IPS-15b (cell line): Measurements from ENCODE around the gene PODXL.

ENCODE experiments used
- H3K27me3 ChIP-seq: one replicate; pipeline ENCODE4 v1.6.1; 2013; ENCODE audit warnings: low read length; ENCODE audit not compliant: control insufficient read depth, insufficient read depth
- H3K36me3 ChIP-seq: one replicate; pipeline ENCODE4 v1.6.1; 2013; ENCODE audit warnings: low read length; ENCODE audit not compliant: control insufficient read depth, insufficient read depth
- H3K4me1 ChIP-seq: one replicate; pipeline ENCODE4 v1.6.1; 2013; ENCODE audit warnings: mild to moderate bottlenecking, low read length; ENCODE audit not compliant: control insufficient read depth, insufficient read depth
- H3K4me3 ChIP-seq: one replicate; pipeline ENCODE4 v1.5.1; 2013; ENCODE audit warnings: low read depth, low read length
- H3K9ac ChIP-seq: one replicate; pipeline ENCODE4 v1.6.1; 2013; ENCODE audit warnings: low read depth, mild to moderate bottlenecking, low read length
- H3K9me3 ChIP-seq: one replicate; pipeline ENCODE4 v1.6.1; 2013; ENCODE audit warnings: mild to moderate bottlenecking, low read length; ENCODE audit not compliant: control insufficient read depth, insufficient read depth

The PODXL gene

GRCh38 chr7:131556053-131556908 is at the start of gene PODXL:
Gene PODXL, minus strand, starts transcription at chr7:131556628. Its CDS starts 269 bp downstream, at chr7:131556359.
- H3K27me3 ChIP-seq: no peaks in the 10 kb centered on the region
- no peaks in the 10 kb centered on the region for H3K9me3 ChIP-seq
- H3K4me3 ChIP-seq: peak within 1 kb of the TSS; percentile 99
- peak within 1 kb of the TSS; percentile 99 for H3K9ac ChIP-seq
- peaks cover 16% of the 10 kb centered on the region for H3K4me1 ChIP-seq
- H3K36me3 ChIP-seq: peaks cover 34% of the 10 kb centered on the region

DNA sequence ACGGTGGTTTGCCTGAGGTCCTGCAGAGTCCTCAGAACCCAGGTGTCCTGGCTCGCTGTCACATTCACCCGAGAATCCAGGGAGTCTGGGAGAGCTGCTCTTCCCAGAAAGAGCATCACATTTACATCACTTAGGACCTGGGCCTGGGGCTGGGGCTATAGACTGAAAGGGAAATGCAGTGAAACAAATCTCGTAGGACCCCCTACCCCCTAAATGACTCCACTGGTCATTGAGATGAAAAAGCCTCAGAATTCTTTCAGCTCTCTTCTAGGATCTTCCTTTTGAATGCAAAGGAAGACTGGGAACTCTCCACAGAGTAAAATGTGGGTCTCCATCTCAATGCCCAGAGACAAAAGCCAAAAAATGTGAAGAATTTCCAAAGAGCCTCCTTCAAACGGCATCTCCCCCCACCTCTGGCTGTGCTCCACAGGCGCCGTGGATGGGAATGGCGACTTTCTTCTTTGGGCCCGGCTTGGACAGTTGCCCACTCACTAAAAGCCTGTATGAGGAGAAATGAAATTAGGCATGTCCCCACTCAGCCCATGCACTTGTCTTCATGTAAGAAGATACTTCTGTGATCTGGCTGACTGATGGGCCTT is 49.0 kb upstream of the PODXL start:
- Histone ChIP-seq H3K9me3 (no peaks in the 10 kb centered on the region), H3K4me1 (peaks cover 37% of the 10 kb centered on the region), H3K9ac (peak overlapping the region; percentile 87), H3K4me3 (peak overlapping the region; percentile 37), H3K36me3 (no peaks in the 10 kb centered on the region), H3K27me3 (no peaks in the 10 kb centered on the region)

DNA sequence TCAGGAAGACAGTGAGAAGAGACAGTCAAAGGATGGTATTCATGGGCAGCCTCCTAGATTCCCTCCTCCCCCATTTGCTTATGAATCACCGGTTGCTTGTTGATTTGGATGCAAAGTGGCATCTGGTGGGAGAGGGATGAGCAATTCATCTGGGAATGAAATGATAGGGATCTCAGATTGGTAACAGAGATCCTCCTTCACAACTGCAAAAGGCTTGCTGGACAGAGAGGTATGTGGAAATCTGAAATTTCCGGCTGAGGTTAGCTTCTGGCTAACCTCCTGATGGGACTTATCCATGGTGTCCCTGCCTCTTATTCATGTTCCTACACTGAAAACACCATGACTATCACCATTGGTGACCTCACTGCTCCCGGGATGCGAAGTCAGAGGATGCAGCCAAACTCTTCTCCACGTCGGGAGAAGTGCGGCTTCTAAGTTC is 48.4 kb upstream of the PODXL start:
- no peaks in the 10 kb centered on the region for H3K27me3 ChIP-seq

DNA sequence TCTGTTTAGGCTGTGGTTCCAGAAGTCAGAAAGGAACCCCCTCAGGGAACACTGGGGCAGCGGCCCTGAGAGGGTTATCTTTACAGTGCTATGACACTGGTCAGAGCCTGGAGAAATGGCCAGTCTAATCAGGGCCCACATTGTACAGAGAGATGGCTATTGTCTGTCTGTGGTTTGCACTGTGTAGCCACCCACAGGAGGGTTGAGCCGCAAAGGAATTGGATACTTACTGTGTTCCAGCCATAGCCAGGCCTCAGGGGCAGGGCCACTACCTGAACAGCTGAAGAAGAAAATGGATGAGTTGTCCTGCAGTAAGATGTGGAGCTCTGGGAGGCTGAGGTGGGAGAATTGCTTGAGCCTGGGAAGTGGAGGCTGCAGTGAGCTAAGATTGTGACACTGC is 47.5 kb upstream of the PODXL start:
- Histone ChIP-seq H3K9me3 (no peaks in the 10 kb centered on the region), H3K27me3 (no peaks in the 10 kb centered on the region), H3K9ac (peak overlapping the region; percentile 39), H3K36me3 (no peaks in the 10 kb centered on the region), H3K4me1 (peaks cover 37% of the 10 kb centered on the region), H3K4me3 (no peak overlapping the region)

More for the DNA sequence above, 48.4 kb upstream of the PODXL start:
- H3K9ac ChIP-seq: no peak overlapping the region
- H3K4me1 ChIP-seq: peaks cover 37% of the 10 kb centered on the region
- no peaks in the 10 kb centered on the region for H3K9me3 ChIP-seq
- peak overlapping the region; percentile 37 for H3K4me3 ChIP-seq
- no peaks in the 10 kb centered on the region for H3K36me3 ChIP-seq

DNA sequence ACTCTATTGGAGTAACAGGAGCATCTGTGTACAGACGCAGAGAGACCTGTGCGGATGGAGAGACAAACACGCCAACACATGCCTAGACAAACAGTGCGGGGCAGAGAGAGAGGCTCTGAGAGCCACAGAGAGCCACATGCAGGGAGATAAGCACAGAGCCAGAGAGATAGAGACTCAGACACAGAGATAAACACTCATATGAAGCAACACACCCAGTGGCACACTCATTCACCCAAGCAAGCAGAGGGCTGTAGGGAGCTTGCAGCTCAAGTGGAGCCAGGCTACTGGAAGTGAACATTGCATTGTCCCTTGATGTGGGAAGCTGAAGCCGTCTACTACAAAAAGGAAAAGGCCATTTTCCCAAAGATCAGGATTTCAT is 46.6 kb upstream of the PODXL start:
- no peak overlapping the region for H3K9ac ChIP-seq
- H3K9me3 ChIP-seq: no peaks in the 10 kb centered on the region
- H3K27me3 ChIP-seq: no peaks in the 10 kb centered on the region
- peaks cover 37% of the 10 kb centered on the region for H3K4me1 ChIP-seq
- H3K4me3 ChIP-seq: no peak overlapping the region
- H3K36me3 ChIP-seq: no peaks in the 10 kb centered on the region

DNA sequence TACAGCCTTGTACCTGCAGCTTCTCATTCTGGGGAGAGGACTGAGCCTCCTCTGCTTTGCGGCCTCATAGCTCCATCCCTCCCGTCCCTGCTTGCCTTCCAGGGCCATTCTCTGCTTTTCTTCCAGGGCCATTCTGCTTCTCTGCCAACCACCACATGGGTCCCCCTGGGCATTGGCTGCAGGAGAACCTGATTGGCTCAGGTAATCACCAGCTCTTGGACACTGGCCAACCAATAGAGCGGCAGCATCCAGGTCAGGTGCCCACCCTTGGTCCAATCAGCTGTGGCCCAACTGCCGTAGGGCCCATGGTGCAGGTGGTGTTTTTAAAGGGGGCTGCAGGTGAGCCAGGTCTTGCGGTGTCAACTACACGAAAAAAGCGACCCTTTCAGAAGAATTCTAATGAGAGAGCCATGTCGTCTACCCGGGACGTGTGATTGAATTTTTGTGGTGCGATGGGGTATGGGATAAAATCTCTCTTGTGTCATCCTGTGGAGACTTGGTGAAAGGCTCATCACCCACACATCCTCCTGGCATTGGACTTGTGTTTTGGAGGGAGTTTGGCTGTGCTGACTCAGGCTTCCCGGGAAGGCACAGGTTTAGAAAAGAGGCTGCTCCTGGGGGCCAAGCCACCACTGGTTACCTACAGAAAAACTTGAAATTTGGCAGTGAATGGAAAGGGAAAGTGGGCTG is 46.0 kb upstream of the PODXL start:
- Histone ChIP-seq H3K36me3 (no peaks in the 10 kb centered on the region), H3K9me3 (no peaks in the 10 kb centered on the region), H3K27me3 (no peaks in the 10 kb centered on the region), H3K4me3 (no peak overlapping the region), H3K9ac (no peak overlapping the region), H3K4me1 (peaks cover 34% of the 10 kb centered on the region)

- H3K4me1 ChIP-seq: peaks cover 15% of the 10 kb centered on the region
- no peak overlapping the region for H3K4me3 ChIP-seq
- H3K9ac ChIP-seq: no peak overlapping the region
- no peaks in the 10 kb centered on the region for H3K27me3 ChIP-seq
- no peaks in the 10 kb centered on the region for H3K9me3 ChIP-seq
- H3K36me3 ChIP-seq: no peaks in the 10 kb centered on the region
These were observed 43.9 kb upstream of the PODXL start for GRCh38 chr7:131600085-131600881.

GRCh38 chr7:131596785-131597184 is 40.4 kb upstream of the PODXL start:
- H3K4me3 ChIP-seq: no peak overlapping the region
- no peaks in the 10 kb centered on the region for H3K9me3 ChIP-seq
- H3K36me3 ChIP-seq: no peaks in the 10 kb centered on the region
- H3K27me3 ChIP-seq: no peaks in the 10 kb centered on the region
- no peaks in the 10 kb centered on the region for H3K4me1 ChIP-seq
- H3K9ac ChIP-seq: no peak overlapping the region

GRCh38 chr7:131595699-131596098 is 39.3 kb upstream of the PODXL start:
- no peaks in the 10 kb centered on the region for H3K9me3 ChIP-seq
- no peak overlapping the region for H3K4me3 ChIP-seq
- no peaks in the 10 kb centered on the region for H3K27me3 ChIP-seq
- no peaks in the 10 kb centered on the region for H3K36me3 ChIP-seq
- H3K9ac ChIP-seq: no peak overlapping the region
- H3K4me1 ChIP-seq: no peaks in the 10 kb centered on the region

GRCh38 chr7:131591687-131592319 is 35.4 kb upstream of the PODXL start:
- H3K9me3 ChIP-seq: no peaks in the 10 kb centered on the region
- no peak overlapping the region for H3K9ac ChIP-seq
- H3K4me3 ChIP-seq: no peak overlapping the region
- no peaks in the 10 kb centered on the region for H3K36me3 ChIP-seq
- no peaks in the 10 kb centered on the region for H3K27me3 ChIP-seq
- H3K4me1 ChIP-seq: no peaks in the 10 kb centered on the region
